Measurements from ENCODE around the gene DUSP10.

DUSP10 gene

DNA sequence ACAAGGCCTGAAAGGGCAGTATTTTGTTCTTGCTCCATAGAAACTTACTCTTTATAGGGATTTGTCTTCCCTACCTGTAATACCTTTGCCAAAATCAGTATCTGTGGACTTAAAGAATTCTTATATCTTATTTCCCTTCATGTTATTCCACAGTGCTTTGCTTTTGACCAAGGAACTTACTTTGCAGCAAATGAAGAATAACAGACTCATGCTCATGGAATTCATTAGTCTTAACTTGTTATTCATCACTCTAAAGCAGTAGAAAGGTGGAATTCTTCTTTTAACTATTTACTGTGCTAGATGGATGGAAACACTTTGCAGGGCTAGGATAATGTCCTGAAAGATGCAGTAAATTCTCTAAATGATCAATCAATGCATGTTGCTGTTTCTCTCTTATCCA is 45.9 kb downstream of the DUSP10 start:
- DNase-seq (ENCODE audit: extremely low read depth in 1 of 2, low read depth in 1 of 2), result no peak

DNA sequence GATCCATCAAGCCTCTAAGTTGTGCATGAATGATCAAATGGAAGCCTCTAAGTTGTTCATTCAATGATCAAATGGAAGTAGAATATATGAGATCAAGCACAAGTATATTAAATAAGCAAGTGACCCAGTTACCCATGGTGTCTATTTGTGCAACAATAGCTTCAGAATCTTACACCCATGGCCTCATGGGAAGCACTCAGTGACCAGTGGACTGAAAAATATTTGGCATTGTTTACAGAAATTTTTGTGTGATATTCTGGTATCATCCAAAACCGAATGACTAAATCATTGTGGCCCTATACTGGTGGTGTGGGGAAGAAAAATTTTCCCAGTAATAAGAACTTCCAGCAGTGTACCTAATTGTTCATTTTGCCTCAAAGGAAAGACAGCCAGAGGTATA is 46.6 kb downstream of the DUSP10 start:
- DNase-seq (ENCODE audit: extremely low read depth in 1 of 2, low read depth in 1 of 2), result no peak

GRCh38 chr1:221694109-221694508 is 47.8 kb downstream of the DUSP10 start:
- DNase-seq (ENCODE audit: extremely low read depth in 1 of 2, low read depth in 1 of 2), result no peak

DNA sequence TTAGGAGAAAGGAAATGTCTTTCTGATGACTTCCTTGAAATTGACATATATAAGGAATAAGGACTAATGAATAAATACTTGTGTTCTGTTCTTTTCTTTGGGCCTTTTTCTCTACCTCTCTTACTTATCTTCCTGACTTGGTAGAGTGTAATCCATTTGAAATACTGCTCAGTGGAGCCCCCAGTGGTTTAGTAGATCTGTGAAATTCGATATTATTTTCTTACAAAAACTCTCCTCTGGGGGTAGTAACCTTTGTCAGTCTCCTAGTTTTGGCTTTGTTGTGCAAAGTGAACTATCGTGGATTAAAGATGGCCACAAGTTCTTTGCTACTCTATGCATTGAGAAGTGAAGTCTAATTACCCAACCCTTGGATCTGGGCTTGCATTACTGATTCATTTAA is 48.8 kb downstream of the DUSP10 start:
- DNase-seq (ENCODE audit: extremely low read depth in 1 of 2, low read depth in 1 of 2), result no peak

DNA sequence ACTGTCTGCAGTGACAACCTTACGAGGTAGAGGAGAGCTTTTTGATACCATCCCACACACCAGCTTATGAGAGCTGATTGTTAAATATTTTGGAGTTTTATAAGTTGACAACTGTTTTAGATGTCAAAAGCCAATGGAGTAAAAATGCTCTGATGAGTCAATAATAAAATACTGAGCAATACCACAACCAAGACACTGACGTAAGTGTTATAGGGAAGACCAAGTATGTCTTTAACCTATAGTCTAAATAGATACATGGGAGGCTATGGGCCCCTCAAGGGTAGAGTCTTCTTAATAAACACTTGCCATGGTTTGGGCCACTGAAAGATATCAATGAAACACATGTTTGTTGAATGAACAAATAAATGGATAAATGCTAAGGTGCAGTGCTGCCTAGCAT is 49.2 kb downstream of the DUSP10 start:
- DNase-seq (ENCODE audit: extremely low read depth in 1 of 2, low read depth in 1 of 2), result no peak

DNA sequence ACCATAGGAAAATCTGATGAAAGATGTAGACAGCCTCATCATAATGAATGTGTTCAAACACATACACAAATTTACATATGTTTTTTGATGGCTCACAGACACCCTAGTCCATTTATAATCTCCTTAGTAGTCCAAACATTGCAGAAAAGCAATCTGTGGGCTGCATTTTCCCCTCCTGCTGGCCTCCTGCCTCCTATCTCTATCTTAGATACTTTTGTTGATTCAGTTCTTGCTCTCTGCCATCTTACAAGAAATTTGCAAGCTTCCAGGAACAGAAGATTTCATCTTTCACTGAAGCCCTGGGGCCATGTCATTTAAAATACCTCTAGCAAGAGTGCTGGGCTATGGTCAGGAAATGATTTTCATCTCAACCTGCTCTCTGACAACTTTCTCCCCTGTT is 50.6 kb downstream of the DUSP10 start:
- DNase-seq (ENCODE audit: extremely low read depth in 1 of 2, low read depth in 1 of 2), result no peak

- DNase-seq (ENCODE audit: extremely low read depth in 1 of 2, low read depth in 1 of 2), result no peak
These were observed 51.0 kb downstream of the DUSP10 start for GRCh38 chr1:221690858-221691257.

GRCh38 chr1:221689138-221689537 is 52.8 kb downstream of the DUSP10 start:
- no peak for DNase-seq (ENCODE audit: extremely low read depth in 1 of 2, low read depth in 1 of 2)

- no peak for DNase-seq (ENCODE audit: extremely low read depth in 1 of 2, low read depth in 1 of 2)
These were observed 53.4 kb downstream of the DUSP10 start for GRCh38 chr1:221688488-221688843.

DNA sequence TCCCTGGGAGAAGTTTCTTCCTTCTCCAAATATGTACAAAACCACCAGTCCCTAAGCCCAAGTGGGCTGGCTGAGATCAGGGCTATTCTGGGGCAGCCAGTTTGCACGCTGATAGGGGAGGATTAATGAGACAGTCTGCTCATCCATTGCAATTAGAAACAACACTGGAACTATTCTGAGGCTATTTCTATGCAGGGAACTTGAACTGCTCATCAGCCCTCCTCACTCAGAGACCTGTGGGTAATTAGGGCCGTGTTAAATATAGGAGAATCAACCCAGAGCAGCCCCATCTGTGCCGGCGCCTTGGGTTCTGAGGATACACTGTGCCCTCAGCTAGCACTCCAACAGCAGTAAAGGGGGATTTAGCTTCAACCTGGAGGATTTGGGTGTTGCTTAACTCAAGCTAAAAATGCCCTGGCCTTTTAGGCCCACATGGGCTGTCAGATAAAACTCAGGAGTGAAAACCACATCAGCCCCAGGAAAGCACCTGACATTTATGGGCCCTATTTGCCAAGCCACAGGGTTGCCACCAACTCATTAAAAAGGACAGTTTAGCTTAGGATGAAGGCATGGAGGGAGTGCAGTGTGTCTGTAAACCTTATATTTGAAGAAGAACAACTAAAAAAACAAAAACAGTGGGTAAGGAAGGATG is 53.9 kb downstream of the DUSP10 start:
- DNase-seq (ENCODE audit: extremely low read depth in 1 of 2, low read depth in 1 of 2), result no peak

DNA sequence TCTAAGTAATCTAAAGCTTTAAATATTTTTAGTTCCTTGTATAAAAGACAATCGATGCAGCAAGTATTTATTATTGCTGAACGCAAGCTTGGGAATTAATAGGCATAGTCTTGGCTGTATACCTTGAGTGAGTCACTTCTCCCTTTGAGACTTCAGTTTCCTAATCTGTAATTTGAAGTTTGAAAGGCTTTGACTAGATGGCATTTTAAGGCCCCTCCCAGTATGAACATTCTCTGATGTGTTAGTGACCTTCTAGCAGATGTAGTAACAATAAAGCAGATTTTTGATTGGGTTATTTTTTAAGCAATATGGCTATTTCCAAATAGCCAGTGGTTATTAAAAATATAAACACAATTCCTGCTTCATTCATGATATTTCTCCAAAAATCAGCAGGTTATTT is 58.2 kb downstream of the DUSP10 start:
- no peak for DNase-seq (ENCODE audit: extremely low read depth in 1 of 2, low read depth in 1 of 2)

GRCh38 chr1:221680085-221680484 is 61.8 kb downstream of the DUSP10 start:
- no peak for DNase-seq (ENCODE audit: extremely low read depth in 1 of 2, low read depth in 1 of 2)

- DNase-seq (ENCODE audit: extremely low read depth in 1 of 2, low read depth in 1 of 2), result no peak
These were observed 63.9 kb downstream of the DUSP10 start for GRCh38 chr1:221678014-221678413.

DNA sequence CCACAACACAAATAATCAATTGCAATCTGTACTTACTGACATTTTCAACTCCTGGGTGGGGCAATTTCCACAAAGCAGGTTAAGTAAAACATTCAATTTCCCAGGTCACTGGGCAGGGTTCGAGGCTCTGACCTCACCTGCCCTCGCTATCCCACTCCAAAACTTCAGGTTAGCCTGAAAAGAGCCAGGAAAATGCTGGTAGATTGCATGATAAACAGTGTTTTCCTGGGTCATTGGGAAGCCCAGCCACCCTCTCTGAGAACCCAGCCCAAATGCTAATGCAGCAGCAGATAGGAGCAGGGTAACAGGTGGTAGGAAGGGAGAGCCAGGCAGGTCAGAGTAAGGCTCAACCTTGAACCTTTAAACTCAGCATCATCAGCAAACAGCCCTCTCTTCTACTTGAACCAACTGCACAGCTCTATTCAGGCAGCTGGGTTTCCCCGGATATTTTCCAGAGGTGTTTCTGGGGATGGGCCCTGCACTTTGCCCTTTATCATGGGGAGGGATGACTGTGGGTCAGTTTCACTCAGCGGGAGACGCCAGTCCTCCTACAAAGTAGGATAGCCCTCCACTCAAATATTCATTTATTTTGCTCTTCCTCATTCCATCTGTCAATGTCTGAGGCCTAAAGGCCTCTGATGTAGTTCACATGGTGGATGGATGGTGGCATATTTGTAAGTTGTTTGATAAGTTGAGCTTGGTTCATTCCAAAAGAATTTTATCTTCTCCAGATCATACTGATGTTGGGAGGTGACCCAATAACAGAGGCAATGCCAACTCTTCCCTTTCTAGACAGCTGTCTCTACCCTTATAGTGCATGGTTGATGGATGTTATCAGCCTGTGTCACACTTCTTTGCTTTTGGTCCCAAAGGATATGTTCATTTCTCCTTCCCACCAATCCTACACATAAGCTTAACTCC is 65.7 kb downstream of the DUSP10 start:
- no peak for DNase-seq (ENCODE audit: extremely low read depth in 1 of 2, low read depth in 1 of 2)

DNA sequence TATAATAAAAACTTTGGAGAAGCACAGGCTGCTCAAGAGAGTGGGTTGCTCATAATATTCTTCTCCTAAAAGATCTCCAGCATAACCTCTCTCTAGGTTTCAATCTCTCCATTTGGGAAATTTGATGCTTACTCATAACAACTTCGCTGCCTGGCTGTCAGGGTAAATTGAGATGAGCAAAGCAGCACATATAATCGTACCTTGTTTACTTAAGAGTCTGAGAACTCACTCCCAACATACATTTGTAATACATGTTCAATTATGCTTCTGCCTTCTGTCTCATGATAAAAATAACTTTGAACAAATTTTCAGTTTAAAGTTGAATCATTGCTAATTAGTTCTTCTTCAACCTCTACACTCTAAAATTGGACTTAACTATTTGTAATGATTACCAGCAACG is 68.9 kb downstream of the DUSP10 start:
- no peak for DNase-seq (ENCODE audit: extremely low read depth in 1 of 2, low read depth in 1 of 2)

DNA sequence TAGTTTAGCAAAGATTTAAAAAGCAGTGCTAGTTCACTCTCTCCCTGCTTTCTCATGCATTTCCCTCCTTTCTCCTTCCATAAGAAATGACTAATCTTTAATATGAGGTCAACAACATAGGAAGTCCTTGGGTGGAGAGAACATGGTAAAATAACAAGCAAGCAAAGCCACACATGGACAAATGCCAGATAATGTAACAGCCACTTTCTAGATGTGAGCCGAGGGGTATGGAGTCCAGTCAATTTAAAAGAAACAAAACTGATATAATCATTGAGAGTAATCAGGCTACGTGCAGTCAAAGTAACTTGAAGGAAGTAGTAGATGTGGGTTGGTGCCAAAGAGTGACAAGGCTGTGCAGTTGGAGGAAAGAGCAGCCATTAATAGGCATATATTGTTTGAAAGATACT is 69.6 kb downstream of the DUSP10 start:
- DNase-seq (ENCODE audit: extremely low read depth in 1 of 2, low read depth in 1 of 2), result no peak

GRCh38 chr1:221670081-221670480 is 71.8 kb downstream of the DUSP10 start:
- no peak for DNase-seq (ENCODE audit: extremely low read depth in 1 of 2, low read depth in 1 of 2)

DNA sequence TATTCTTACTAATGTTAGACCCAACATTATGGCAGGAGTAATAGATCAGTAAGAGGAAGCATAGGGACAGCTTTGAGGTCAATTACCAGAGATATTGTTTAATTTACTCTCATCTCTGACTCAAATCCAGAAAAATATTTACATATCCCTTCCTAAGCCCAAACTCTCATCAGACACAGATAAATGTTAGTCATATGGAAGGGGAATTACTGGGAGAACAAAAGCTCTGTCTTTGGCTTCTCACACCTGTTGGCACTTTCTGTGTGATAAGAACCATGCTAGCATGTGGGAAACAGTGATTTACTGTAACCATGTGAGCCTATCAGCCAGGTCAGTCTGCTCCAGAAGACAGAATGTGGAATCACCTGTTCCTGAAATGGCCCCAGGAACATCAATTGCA is 72.4 kb downstream of the DUSP10 start:
- DNase-seq (ENCODE audit: extremely low read depth in 1 of 2, low read depth in 1 of 2), result no peak

GRCh38 chr1:221667504-221667903 is 74.4 kb downstream of the DUSP10 start:
- DNase-seq (ENCODE audit: extremely low read depth in 1 of 2, low read depth in 1 of 2), result no peak

- no peak for DNase-seq (ENCODE audit: extremely low read depth in 1 of 2, low read depth in 1 of 2)
These were observed 77.6 kb downstream of the DUSP10 start for GRCh38 chr1:221664253-221664652.

DNA sequence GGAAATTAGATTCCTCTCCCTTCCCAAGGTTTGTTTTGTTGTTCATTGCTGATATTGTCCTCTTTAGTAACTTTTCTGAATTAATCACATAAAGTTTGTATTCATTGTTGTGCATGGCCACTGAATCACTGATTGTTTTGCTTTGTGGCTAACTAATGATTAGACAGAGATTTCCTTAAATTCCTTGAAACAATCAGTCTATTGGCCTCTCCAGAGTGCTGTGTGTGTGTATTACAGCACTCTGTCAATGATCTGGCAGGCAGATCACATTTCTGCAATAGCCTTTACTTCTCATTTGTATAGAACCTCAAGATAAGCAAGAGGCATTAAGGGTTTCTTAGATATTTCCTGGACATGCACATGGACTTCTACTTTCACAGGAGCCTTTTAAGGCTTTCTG is 78.6 kb downstream of the DUSP10 start:
- no peak for DNase-seq (ENCODE audit: extremely low read depth in 1 of 2, low read depth in 1 of 2)

GRCh38 chr1:221655766-221656305 is 86.1 kb downstream of the DUSP10 start:
- no peak for DNase-seq (ENCODE audit: extremely low read depth in 1 of 2, low read depth in 1 of 2)

Measured in activated CD8-positive, alpha-beta memory T cell treated with anti-CD3 and anti-CD28 coated beads for 1 hour (primary cell).